Smooth muscle cell of the brain vasculature (primary cell): Measurements from ENCODE around the gene FCN1.

Source experiments
- DNase-seq: peaks from one replicate; pipeline ENCODE4 v3.0.0-alpha.2; 2012; ENCODE audit warnings: low read depth, low spot score

FCN1 gene

DNA sequence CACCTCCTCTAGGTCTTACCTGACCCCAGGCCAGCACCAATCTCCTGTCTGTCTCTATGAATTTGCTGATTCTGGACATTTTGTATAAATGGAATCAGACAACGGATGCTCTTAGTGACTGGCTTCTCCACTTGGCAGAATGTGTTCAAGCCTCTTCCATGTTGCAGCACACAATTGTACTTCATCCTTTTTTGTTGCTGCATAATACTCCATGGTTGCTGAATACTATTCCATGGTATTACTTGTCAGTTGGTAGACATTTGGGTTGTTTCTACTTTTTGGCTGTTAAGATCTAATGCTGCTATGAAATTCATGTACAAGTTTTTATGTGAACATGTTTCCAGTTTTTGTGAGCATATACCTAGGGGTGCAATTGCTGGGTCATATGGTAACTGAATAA lies 34.3 kb upstream of the FCN1 start:
- no peak for DNase-seq

DNA sequence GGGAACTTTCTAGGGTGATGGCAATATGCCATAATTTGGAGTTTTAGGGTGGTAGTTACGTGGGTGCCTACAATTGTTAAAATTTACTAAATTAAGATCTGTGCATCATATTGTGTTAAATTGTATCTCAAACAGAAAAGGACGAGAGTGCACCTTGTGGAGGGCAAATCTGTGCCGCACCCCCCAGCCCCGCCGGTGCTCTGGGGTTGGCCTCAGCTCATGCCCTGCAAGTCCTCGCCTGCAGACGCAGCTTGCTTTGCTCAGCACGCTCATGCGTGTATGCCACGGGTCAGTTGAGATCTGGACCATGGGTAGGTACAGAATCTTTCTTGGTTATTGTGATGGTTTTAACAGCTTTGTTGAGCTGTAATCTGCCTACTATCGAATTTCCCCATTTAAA lies 33.7 kb upstream of the FCN1 start:
- no peak for DNase-seq

DNA sequence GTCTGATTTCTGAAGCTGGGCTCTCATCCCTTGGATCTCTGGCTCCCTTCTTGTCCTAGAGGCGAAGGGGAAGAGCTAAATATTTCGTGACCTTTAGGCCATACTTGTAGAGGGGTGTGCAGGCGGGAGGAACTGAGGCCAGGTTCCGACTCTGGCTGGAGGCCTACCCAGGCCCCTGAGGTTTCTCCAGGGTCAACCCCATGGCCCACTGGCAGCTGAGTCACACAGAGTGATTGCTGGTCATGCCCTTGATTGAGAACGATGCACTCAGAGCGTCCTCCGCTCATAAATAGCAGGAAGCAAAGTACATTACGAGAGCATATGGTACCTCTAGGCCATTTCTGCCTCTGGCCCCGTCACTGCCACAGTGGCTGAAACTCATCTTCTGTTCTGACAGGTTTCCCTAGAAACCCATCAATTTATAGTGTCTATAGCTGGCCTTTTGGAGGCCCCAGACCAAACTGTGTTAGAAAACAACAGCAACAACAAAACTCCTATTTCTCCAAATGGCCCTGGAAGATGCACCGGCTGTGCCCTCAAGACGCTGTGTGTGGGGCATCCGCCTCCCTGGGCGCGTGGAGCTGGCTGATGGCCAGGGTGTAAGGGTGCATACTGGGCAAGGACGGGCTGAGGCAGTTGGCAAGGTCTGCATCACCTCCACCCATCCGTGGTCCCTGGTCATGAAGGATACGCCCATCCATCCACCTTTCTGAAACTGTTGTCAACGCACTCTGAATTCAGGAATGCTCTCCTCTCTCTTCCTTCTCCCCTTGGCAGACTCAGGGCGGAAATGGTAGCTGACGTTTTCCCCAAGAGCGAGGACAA lies 32.9 kb upstream of the FCN1 start:
- no peak for DNase-seq

DNA sequence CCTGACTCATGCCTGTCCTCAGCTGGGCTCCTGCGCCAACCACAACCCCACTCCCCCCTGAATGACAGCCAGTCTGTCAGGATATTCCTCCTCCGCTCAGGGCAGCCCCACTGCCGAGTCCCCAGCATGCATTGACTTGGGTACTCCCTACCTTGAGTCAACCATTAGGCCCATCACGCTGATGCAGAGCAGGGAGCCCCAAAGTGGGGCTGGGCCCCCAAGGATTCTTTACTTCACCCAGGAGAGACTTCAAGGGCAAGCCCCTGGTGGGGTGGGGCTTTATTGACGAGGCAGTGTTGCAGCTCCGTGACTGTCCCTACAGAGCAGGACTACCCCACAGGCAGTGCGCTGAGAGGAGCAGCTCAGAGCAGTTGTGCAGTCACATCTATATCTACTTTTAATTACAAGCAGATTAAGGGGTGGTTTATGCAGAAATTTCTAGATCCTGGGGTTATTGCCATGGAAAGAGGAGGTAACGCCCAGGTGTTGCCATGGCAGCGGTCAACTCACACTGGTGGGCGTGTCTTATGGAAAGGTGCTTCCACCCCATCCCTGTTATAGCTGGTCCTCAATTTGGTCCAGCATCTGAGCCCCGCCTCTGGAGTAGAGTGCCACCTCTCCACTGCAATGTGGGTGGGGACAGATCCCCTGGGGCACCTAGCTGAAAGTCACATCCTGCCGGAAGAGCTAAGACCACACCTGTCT lies 32.1 kb upstream of the FCN1 start:
- no peak for DNase-seq

DNA sequence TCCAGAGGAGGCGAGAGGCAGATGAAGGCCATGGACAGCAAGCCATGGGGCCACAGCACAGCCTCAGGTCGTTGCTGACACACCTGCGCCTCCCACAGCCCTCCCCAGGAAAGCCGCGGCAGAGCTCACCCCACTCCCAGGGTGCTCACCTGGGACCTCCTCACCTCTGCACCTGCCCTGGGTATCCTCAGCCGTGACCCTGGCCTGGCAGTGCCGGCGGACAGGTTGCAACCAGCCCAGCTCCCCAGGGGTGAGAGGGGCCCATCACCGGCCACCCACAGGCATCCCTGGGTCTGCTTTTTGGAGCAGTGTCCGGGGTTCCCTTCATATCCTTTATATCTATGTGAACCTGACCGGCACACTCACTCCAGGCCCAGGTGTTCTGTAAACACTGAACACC lies 30.4 kb upstream of the FCN1 start:
- no peak for DNase-seq

DNA sequence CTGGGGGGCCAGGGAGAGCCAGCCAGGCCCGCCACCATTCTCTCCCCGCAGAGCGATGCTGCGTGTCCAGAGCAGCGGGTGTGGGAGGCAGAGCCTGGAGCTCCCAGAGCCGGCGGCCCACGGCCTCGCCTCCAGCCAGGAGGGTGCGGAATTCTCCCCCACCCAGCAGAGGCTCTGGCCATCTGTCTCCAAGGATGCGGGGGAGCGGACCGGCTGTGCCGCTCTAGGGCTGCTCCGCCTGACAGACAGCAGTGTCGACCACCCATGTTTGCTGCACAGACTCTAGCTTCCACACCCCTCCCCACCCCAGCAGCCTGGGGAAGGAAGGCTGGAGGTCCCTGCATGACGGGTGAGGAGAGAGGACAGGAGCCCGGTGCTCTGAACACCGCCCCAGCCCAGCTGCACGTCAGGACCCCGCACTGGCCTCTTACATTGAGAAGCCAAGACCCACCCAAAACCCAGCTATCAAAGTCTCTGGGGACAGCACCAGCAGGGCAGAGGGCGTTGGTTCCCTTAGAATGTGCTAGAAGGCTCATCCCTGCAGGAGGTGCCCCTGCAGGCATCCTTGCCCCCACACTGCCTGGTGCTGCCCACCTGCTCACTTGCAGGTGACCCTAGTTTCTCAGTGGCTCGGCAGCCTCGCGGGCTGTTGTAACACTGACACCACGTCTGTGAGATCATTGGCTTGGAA lies 29.7 kb upstream of the FCN1 start:
- DNase-seq = no peak

DNA sequence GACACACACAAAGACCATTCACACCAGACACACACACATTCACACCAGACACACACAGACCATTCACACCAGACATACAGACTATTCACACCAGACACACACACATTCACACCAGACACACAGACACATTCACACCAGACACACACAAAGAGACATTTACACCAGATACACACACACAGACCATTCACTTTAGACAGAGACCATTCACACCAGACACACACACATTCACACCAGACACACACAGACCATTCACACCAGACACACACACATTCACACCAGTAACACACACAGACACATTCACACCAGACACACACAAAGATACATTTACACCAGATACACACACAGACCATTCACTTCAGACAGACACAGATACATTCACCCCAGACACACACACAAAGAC lies 29.0 kb upstream of the FCN1 start:
- DNase-seq = no peak

DNA sequence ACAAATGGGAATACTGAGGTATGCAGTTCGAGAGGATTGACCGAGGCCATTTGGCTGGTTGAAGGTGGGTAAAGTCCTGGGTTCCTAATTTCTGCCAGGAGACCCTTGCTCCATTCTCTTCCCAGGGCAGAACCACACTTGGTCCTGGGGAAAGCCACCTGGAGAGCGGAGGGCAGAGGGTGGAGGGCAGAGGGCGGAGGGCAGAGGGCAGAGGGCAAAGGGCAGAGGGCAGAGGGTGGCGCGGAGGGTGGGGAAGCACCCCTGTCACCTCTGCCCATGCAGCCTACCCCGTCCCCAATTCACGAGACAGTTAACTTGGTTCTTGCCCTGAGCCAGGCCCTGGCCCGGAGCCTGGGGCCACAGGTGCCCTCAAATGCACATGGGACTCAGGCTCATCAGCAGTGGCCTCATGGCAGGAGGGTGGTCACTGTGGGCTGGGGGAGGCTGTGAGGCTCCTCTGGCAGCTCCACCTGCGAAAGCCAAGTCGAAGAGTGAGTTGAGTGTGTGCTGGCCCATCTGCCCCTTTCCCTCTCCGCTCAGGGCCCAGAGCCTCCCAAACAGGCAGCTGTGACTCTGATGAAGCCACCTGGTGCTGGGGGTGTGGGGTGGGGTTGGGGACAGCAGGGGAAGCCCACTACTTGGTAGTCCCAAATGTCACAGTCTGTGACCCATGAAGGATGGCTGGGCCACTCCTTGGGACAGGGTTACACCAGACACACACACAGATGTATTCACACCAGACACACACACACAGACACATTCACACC lies 28.0 kb upstream of the FCN1 start:
- DNase-seq = no peak

DNA sequence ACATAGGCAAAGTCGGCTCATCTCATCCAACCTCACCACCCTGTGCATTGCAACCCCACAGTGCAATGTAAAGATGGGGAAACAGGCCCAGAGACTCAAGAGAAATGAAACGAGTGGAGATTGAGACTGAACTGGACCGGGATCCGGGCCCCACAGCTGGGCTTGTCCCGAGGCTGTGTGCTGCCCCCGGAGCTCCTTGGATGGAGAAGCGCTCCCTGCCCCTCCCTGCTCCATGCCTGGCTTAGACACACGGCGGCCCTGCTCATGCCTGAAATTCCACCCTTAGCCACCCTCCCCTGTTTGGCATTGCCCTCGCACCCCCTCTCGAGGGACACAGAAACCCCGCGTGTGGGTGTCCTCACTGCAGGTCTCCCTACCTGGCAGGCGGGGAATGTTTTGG lies 27.2 kb upstream of the FCN1 start:
- DNase-seq = no peak

DNA sequence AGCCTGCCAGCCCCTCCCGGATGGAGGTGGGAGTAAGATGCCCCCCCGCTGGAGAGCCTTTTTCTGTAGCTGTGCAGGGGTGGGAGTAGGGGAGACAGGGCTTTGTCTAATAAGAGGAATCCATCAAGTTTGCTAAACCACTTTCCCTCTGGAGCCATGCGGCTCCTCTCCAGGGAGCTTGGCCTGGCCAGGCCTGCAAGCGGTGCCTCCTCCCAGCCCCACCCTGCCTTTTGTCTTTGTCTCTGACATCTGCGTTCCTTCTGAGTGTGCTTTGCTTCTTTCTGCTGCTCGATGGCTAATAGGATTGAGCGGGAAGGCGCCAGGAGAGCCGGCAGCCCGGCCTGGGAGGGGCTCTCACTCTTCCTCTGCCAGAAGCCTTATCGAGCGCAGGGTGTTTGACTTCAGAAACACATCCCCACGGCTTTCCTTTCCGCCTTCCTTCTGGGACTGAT lies 26.7 kb upstream of the FCN1 start:
- no peak for DNase-seq

DNA sequence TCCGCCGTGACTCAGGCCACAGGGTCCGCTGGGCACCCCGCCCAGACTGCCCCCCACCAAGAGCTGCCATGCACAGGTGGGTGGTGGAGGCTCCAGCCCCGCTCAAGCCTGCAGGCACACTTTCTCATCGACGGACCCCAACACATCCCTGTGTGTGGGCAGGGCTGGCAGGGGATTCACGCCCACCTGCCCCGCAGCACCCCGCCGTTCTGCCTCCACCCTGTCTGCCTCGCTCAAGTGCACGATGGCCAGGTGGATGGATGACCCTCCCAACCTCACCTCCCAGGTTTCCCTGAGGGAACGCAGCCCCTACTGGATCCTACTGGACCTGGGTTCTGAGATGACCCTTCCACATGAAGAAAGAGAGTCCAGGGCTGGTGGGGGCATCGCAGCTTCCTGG lies 26.1 kb upstream of the FCN1 start:
- DNase-seq = no peak

DNA sequence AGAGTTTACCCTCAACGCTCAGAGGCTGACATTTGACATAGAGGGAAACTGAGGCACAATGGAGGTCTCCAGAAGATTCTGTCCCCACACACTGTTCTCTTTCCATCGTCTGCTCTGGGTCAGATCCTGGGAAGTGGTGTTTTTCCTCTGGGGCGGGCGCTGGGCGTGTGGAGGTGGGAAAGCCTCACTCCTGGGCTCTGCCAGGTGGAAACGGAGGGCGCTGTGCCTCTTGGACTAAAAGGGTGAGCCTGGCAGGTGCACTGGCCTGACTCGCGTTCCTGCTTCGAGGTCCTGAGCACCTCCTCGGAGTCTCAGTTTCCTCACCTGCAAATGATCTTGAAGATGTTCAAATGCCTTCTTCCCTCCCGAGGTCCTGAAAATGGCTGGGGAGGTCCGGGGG lies 25.7 kb upstream of the FCN1 start:
- DNase-seq = no peak

DNA sequence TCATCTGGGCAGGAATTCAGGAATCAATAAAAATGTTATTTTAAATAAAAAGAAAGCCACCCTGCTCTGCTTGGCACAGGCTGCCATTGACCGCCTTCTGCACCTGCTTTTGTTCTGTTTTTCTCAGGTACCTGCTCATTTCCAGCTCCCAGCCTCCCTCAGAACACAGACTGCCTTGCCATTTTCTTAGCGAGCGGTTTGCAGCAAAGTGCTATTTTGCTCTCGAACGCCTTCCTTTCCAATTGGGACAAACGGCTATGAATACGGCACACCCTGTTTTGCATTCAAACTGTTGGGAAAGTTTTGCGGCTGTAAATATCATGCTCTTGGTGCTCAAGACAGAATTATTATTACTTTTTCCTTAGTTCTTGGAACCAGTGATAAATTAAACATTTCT lies 25.1 kb upstream of the FCN1 start:
- no peak for DNase-seq

DNA sequence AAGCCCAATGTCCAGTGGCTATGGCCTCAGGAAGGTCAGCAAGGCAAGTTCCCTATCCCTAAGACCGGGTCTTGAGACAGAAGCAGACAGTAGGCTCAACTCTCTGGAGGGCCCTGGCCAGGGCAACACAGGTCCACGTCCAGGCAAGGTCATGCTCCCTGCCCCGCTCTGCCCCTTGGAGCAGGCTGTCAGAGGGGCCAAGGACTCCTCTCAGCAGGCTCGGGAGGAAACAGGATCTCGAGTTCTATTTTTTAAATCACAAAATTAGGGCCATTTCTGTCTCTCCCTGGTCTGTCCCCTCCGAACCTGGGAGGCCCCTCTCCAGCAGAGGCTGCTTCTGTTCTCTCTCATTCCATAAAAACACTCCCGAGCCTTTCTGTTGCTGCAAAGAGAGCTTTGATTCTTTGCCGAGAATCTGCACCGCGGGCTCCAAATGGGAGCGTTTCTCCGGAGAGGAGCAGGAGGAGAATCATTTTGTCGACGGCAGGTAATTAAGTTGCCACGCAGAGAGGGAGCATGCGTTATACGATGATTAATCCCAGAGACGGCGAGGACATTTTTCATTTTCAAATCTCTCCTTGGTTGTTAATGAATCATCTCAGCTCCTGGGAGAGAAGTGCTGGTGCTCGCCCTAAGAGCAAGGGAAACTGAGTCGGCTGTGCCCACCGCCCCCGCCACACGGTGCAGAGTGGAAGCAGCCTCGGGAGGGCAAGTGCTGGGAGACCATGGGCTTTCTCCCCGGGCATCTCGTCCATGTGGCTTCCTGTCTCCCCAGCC lies 24.5 kb upstream of the FCN1 start:
- DNase-seq = no peak

DNA sequence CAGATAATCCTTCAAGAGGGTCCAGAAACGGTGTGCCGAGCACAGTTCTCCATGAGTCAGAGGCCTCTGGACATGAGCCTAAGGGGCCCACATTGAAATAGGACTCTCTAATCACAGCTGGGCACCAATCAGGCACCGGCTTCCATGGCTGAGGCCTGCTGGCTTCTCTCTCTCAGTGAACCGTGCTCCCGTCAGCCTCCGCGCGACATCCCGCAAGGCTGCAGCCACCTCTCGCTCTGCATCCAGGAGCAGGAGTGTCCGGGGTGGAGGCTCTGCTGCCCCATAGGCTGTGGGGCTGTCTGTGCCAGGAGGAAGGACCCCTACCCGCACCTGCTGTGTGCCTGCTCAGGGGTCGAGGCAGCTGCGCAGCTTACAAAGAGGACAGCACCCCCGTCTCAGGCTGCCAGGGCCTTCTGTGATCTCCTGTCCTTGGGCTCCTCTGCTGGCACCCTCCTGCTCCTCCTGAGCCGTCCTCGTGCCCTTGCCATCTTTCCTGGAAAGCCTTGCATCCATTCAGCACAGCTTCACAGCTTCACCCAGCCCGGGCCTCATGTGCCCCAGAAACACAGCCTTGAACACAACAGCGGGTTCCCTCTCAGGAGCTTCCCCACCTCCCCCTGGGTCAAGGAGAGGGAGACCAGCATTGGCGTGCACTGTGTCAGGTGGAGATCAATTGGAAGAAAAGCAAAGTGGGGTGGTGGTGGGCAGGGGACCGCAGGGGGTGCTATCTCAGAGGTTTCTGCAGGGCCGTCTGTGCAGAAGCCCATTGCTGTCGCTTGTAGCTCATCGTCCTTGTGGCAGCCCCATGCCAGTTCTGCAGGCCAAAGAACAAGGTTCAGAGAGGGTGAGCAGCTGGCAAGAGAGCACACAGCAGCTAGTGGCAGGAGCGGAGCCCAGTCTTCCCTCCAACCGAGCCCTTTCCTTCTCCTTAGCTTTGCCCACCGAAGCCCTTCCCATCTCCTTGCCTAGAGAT lies 22.8 kb upstream of the FCN1 start:
- DNase-seq = no peak

DNA sequence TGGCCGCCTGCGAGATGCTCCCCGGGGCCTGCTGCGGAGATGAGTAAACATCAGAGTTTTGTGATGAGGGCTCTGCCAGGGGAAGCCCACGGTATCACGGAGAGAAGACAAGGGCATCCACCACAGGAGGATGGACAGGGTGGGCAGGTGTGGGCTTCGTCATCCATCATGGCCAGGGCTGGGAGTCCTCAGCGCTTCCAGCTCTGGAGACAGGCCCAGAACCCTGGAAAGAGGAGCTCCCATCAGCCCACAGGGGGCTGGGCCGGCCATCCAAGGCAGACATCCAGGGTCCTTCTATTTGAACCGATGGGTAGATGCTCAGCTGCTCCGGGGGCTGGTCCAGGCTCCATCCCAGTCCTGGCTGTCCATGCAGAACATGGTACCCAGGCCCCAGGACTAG lies 22.1 kb upstream of the FCN1 start:
- DNase-seq = no peak

DNA sequence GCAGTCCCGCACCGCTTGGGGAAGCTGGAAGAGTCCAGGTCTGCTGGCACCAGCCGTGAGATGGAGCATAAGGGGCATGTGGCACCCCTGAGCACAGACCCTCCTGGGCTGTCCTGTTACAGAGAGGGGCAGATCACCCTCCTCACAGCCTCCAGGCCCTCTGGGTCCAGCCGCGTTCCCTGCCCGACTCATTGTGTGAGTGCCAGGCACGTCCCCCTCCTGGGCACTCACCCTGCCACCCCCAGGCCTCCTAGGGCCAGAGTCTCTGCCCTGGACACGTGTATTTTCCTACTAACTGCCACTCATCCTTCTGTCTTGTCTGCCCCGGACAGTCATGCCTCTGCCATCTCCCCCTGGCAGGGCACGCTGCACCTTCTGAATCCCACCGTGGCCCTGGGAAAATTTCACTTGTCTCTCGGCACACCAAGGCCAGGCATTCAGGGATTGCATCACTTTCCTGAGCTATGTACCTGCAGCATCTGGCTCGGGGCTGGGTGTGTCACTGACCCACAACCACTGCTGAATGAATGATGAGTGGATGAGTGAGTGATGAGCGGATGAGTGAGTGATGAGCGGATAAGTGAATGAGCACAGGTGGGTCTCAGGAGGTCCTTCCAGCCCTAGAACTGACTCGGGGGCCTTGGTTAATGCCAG lies 21.5 kb upstream of the FCN1 start:
- no peak for DNase-seq

DNA sequence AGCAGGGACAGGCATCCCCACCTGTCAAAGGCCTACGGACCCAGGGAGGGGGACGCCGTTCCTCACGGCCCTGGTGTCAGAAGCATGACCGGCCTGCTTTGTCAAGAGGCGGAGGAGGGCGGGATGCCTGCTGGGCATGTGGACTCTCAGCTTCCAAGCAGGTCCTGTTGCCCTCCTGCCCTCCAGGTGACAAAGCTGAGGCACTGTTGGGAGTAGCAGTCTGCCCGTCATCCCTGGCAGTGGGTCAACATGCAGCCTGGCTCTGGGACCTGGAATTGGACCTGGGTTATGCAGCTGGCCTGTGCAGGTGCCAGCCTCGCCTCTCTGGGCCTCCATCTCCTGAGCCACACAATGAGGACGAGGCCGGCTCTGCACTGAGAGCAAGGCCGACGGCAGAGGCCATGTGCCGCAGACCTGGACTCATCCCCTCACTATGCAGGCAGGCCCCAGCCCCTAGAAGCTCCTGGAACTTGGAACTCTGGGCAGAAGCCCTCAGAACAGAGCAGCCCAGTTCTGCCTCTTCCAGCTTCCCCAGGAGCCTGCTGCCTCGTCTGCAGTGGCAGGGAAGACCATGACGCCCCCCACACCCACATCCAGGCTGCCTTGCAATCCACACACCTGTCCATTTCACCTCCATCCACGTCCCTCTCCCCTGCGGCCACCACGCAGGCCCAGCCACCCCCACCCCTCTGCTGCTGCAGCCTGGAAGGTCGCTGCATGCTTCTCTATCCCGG lies 20.8 kb upstream of the FCN1 start:
- DNase-seq = no peak
